GM12878 (cell line): ENCODE results near the gene ING5. TPM values are rescaled to one million over a fixed set of nuclear protein-coding genes. Genes with fewer than 3 reads are reported as not detected.

Source experiments
- ATAC-seq: fragments of 200-7000 bp; cut with Tn5 transposase; 3 replicates; pipeline ENCODE4 v1.9.1; 2020; ENCODE audit warnings: mild to moderate bottlenecking, moderate library complexity
- BruUV-seq: library from RNA; stranded (reverse); fragments of 400-500 nt; replicated peaks from 2 replicates; lab custom pipeline; 2021; lab: Mats Ljungman, UMichigan
- CTCF ChIA-PET: fragments of 300-600 bp; sonication (Branson Sonifier 250); formaldehyde crosslinking; extraction: SDS; loops from one replicate; lab custom pipeline; 2021; ENCODE audit warnings: inconsistent platforms; lab: Yijun Ruan, JAX
- POLR2A ChIA-PET: fragments of 350-600 bp; formaldehyde crosslinking; extraction: SDS; loops from one replicate; lab custom pipeline; 2021; ENCODE audit warnings: inconsistent platforms; lab: Charles Lee
- RAD21 ChIA-PET: fragments of 300-600 bp; sonication (Branson Sonifier 250); formaldehyde crosslinking; loops from one replicate; lab custom pipeline; 2023; ENCODE audit warnings: antibody characterized with exemption; ENCODE audit not compliant: unreplicated experiment; lab: Charles Lee
- SMC1A ChIA-PET: fragments of 300-600 bp; sonication (Branson Sonifier 250); formaldehyde crosslinking; loops from one replicate; lab custom pipeline; 2023; ENCODE audit not compliant: unreplicated experiment, uncharacterized antibody; lab: Charles Lee
- DNase-seq: peaks from one replicate; pipeline ENCODE4 v3.0.0-alpha.2; 2011; ENCODE audit warnings: low read depth, low spot score
- FAIRE-seq: peaks from 3 replicates; lab custom pipeline; 2011; peaks lifted over from hg19 to GRCh38; lab: Jason Lieb, UNC
- H2AFZ ChIP-seq: 2 replicates; pipeline ENCODE4 v1.6.0; 2011; ENCODE audit warnings: low read depth, low read length, control low read depth; ENCODE audit not compliant: control insufficient read depth
- H3K27ac ChIP-seq: 2 replicates; pipeline ENCODE4 v1.5.1; 2011; ENCODE audit warnings: control low read depth; ENCODE audit not compliant: control insufficient read depth, insufficient read depth
- H3K27me3 ChIP-seq, 2 experiments: replicated peaks in 1 of 2; 2 replicates each; pipeline versions ENCODE4 v1.6.0 to v1.6.1; 2011; ENCODE audit warnings: low read length in 1 of 2; ENCODE audit not compliant: control insufficient read depth in 2 of 2, insufficient read depth in 2 of 2
- H3K36me3 ChIP-seq, 2 experiments: 2 replicates each; pipeline ENCODE4 v1.5.1; 2011; ENCODE audit warnings: low read length in 1 of 2; ENCODE audit not compliant: control insufficient read depth in 2 of 2, insufficient read depth in 2 of 2
- H3K4me1 ChIP-seq: 2 replicates; pipeline ENCODE4 v1.6.1; 2011; ENCODE audit warnings: mild to moderate bottlenecking, low read length, moderate library complexity, mixed read lengths; ENCODE audit not compliant: control insufficient read depth, insufficient read depth
- H3K4me2 ChIP-seq: 2 replicates; pipeline ENCODE4 v1.6.0; 2011; ENCODE audit warnings: control low read depth; ENCODE audit not compliant: control insufficient read depth, insufficient read depth
- H3K4me3 ChIP-seq: fragments of 200-600 bp; sonication (generic); 2 replicates; pipeline ENCODE4 v1.5.1; 2016
- H3K79me2 ChIP-seq: 2 replicates; pipeline ENCODE4 v1.6.0; 2011; ENCODE audit warnings: low read length; ENCODE audit not compliant: control insufficient read depth, insufficient read depth
- H3K9ac ChIP-seq: 2 replicates; pipeline ENCODE4 v1.8.0; 2011; ENCODE audit warnings: low read length, control low read depth, mixed read lengths; ENCODE audit not compliant: control insufficient read depth, insufficient read depth
- H3K9me3 ChIP-seq: replicated peaks from 3 replicates; pipeline ENCODE4 v1.5.1; 2011; ENCODE audit warnings: mild to moderate bottlenecking, low read length; ENCODE audit not compliant: control insufficient read depth, insufficient read depth
- H4K20me1 ChIP-seq: 2 replicates; pipeline ENCODE4 v1.6.0; 2011; ENCODE audit not compliant: control insufficient read depth, insufficient read depth
- BCL3 ChIP-seq: IDR thresholded peaks from 2 replicates; pipeline ENCODE4 v1.6.1; 2011; ENCODE audit warnings: borderline replicate concordance, low read depth, mild to moderate bottlenecking, moderate library complexity, low read length; ENCODE audit not compliant: insufficient read depth, poor library complexity, severe bottlenecking
- CTCF ChIP-seq, 3 experiments: IDR thresholded peaks in 2 of 3; conservative IDR thresholded peaks in 1 of 3; 2 replicates each; pipeline ENCODE4 v1.5.1; 2011; ENCODE audit warnings: low read depth in 3 of 3, low read length in 3 of 3, mild to moderate bottlenecking in 3 of 3, control low read depth in 2 of 3, moderate library complexity in 2 of 3, inconsistent platforms in 1 of 3, mixed read lengths in 1 of 3; ENCODE audit not compliant: control insufficient read depth in 2 of 3, insufficient read depth in 1 of 3; ENCODE audit errors: extremely low read depth in 1 of 3
- KLF5 ChIP-seq: fragments of 450-650 bp; IDR thresholded peaks from 2 replicates; pipeline ENCODE4 v1.6.1; 2014; ENCODE audit warnings: mild to moderate bottlenecking; ENCODE audit not compliant: partially characterized antibody
- YBX1 ChIP-seq: fragments of 450-650 bp; IDR thresholded peaks from 2 replicates; pipeline ENCODE4 v1.6.1; 2016; ENCODE audit warnings: antibody characterized with exemption
- ZBTB40 ChIP-seq: fragments of 450-650 bp; IDR thresholded peaks from 2 replicates; pipeline ENCODE4 v1.6.1; 2016; ENCODE audit warnings: mild to moderate bottlenecking, moderate library complexity, borderline replicate concordance
- ZNF24 ChIP-seq: fragments of 450-650 bp; IDR thresholded peaks from 2 replicates; pipeline ENCODE4 v1.6.1; 2017; ENCODE audit warnings: antibody characterized with exemption, mild to moderate bottlenecking
- ZNF622 ChIP-seq: fragments of 450-650 bp; IDR thresholded peaks from 2 replicates; pipeline ENCODE4 v1.6.1; 2017; ENCODE audit warnings: mild to moderate bottlenecking, inconsistent platforms
- ZSCAN29 ChIP-seq: fragments of 450-650 bp; IDR thresholded peaks from 2 replicates; pipeline ENCODE4 v1.6.1; 2017; ENCODE audit warnings: mild to moderate bottlenecking, moderate library complexity
- WGBS: methylation state at CpG from one replicate; pipeline ENCODE4 v1.1.6; 2016; ENCODE audit warnings: low lambda C conversion rate; ENCODE audit not compliant: insufficient replicate concordance, insufficient coverage; ENCODE audit errors: missing lambda C conversion rate; 5-methylcytosine and 5-hydroxymethylcytosine counted together
- in situ Hi-C: fragments of 300-500 bp; cut with MboI; formaldehyde crosslinking; loops from 9 replicates; pipeline ENCODE4 v1.14.3; 2018; ENCODE audit warnings: mixed read lengths
- intact Hi-C: fragments of 100-400 bp; cut with micrococcal nuclease; formaldehyde crosslinking; loops from one replicate; pipeline ENCODE4 v1.14.2; 2022; ENCODE audit not compliant: unreplicated experiment
- polyA plus RNA-seq, 11 experiments: library from polyadenylated mRNA; depleted of rRNA in 4 of 11; unstranded in 6 of 11; stranded (reverse) in 5 of 11; fragments of >200 nt; fragmentation: Nextera tagmentation in 4 of 11; fragmentation: Illumina TruSeq in 1 of 11; extraction: Ambion mirVana in 4 of 11; extraction: Trizol in 1 of 11; gene quantifications; 1 replicate in 1 of 11; 2 replicates in 10 of 11; pipeline versions ENCODE4 v1.2.1 to v1.2.3, GENCODE V29; 2011 to 2016; ENCODE audit warnings: inconsistent platforms in 2 of 11, missing spikeins in 2 of 11, low read depth in 1 of 11
- total RNA-seq, 4 experiments: library from RNA; depleted of rRNA in 3 of 4; stranded (reverse); fragments of >200 nt in 3 of 4; fragmentation: Illumina TruSeq in 1 of 4; extraction: Trizol in 1 of 4; gene quantifications; 2 replicates each; pipeline versions ENCODE4 v1.2.1 to v1.2.3, GENCODE V29; 2013 to 2021
- TF ChIP-seq, protein P1 (sequence below): fragments of 450-650 bp; IDR thresholded peaks from 2 replicates; pipeline ENCODE4 v1.6.1; 2018; ENCODE audit warnings: mild to moderate bottlenecking, low read depth, moderate library complexity; ENCODE audit not compliant: partially characterized antibody

Gene ING5
- total and polyA plus RNA-seq, 10 of the 15 experiments (the other 5 are each of a cell fraction or from before 2014, with no cell fraction given) = 10.0 to 46.1 (median 27.2) TPM

DNA sequence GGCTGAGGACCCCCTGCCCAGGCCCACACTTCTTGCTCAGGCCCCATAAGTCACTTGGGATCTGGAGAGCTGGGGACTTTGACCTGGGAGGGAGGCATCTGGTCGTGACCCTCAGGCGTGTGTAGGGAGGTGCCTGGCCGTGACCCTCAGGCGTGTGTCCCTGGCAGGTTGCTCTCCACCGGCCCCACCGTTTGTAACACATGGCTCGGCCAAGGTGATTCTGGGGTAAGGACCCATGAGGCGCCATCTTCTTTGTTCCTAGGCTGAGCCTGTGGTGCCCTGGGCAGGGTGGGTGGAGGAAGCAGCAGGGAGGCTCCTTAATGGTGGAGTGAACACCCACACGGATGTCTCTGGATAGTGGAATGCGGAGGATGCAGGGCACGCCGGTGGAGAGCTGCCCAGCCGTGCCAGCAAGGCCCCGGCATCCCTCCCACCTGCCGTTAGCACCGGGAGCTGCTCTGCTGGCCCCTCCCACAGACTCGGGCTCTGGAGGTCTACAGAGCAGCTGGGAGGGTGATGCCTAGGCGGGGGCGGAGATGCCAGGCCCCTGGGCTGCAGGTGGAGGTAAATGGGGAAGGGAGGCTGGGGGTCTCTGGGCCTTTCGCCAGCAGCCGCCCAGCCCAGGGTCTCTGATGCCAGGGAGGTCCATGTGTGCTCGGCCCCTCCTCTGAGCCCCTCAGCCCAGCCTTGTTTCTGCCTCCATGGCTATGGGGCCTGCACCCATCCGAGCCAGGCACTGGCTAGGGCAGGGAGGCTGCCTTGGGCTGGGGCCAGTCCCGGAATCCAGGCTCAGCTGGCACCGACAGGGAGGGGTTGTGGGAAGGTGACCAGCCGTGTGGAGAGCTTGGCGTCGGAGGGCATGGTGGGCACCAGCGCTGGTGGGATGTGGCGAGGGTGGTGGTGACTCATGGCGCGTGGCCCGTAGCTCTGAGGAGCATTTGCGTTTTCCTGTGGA, 73.7 kb downstream of the ING5 start:
- no peaks in the 10 kb centered on the region for H4K20me1 ChIP-seq
- ChIA-PET SMC1A (interaction anchor here (1.0 kb wide), 1 partner anchor 38 kb away, joined by 3 read pairs; no protein-coding TSS in a partner anchor), POLR2A (no interaction called here), CTCF (no interaction called here), RAD21 (no interaction called here)
- H3K4me1 ChIP-seq = peaks cover 15% of the 10 kb centered on the region
- FAIRE-seq = no peak
- H3K9ac ChIP-seq = no peak overlapping the region
- H3K27me3 ChIP-seq = no peaks in the 10 kb centered on the region
- H3K36me3 ChIP-seq = no peaks in the 10 kb centered on the region
- intact Hi-C loops = no loop called here
- no peak overlapping the region for H3K4me3 ChIP-seq
- WGBS = 71% methylated on average over 34 of the region's 34 CpGs
- H2AFZ ChIP-seq = no peak overlapping the region
- DNase-seq = no peak
- TF ChIP-seq CTCF (IDR thresholded peaks at IDR 0.05 in 2 of 3, conservative IDR thresholded peaks at IDR 0.05 in 1 of 3; ENCODE audit: control insufficient read depth in 2 of 3, extremely low read depth in 1 of 3, insufficient read depth in 1 of 3, low read depth in 3 of 3, low read length in 3 of 3) (no peak), BCL3 (no peak), KLF5 (no peak), YBX1 (no peak), ZBTB40 (no peak), ZNF622 (no peak), ZSCAN29 (no peak), ZNF24 (no peak)
- TF ChIP-seq, protein P1, sequence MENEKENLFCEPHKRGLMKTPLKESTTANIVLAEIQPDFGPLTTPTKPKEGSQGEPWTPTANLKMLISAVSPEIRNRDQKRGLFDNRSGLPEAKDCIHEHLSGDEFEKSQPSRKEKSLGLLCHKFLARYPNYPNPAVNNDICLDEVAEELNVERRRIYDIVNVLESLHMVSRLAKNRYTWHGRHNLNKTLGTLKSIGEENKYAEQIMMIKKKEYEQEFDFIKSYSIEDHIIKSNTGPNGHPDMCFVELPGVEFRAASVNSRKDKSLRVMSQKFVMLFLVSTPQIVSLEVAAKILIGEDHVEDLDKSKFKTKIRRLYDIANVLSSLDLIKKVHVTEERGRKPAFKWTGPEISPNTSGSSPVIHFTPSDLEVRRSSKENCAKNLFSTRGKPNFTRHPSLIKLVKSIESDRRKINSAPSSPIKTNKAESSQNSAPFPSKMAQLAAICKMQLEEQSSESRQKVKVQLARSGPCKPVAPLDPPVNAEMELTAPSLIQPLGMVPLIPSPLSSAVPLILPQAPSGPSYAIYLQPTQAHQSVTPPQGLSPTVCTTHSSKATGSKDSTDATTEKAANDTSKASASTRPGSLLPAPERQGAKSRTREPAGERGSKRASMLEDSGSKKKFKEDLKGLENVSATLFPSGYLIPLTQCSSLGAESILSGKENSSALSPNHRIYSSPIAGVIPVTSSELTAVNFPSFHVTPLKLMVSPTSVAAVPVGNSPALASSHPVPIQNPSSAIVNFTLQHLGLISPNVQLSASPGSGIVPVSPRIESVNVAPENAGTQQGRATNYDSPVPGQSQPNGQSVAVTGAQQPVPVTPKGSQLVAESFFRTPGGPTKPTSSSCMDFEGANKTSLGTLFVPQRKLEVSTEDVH = no peak
- H3K27ac ChIP-seq = no peak overlapping the region
- no peaks in the 10 kb centered on the region for H3K79me2 ChIP-seq
- in situ Hi-C loops = no loop called here
- H3K4me2 ChIP-seq = no peak overlapping the region
- BruUV-seq = no TSS peak
- H3K9me3 ChIP-seq = no peaks in the 10 kb centered on the region
- ATAC-seq = no peak
